ENCODE data around the gene CFAP46.

Gene CFAP46

GRCh38 chr10:132817701-132818211, 124.6 kb downstream of the CFAP46 start:
- DNase-seq = no peak

DNA sequence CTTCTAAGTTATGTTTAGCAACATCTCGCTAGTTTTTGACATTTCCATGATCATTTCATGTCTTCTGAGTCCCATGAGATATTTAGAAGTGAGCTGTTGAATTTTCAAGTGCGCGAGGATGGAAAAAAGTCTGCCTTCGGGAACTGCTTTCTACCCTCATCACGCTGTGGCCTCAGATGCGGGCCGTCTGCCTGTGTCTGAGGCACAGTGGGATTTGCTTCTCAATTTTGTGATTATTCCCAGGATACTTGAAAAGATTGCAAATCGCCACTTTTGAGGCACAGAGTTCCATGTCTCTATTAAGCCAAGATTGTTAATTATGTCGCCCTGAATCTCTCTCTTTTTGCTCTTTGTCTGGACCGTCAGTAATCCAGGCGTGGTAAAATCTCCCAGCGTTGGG, 125.7 kb downstream of the CFAP46 start:
- DNase-seq = no peak

GRCh38 chr10:132815168-132815857, 127.1 kb downstream of the CFAP46 start:
- DNase-seq = no peak

DNA sequence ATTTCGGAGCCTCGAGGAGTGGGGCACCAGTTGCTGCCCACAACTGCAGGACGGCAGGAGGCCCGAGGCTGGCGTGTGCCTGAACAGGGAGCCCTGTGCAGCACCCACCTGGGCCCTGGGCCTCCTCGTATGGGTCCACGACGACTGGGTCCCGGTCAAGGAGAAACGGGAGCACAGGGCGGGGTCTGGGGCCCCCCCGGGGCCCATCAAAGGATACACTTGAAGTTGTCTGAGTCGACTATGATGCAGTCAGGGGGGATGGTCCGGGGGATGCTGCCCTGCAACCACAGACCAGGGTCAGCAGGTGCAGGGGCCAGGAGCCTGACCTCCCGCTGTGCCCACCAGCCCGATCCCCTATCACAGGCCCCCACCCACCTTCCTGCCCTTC, 127.9 kb downstream of the CFAP46 start:
- DNase-seq = no peak

- no peak for DNase-seq
Observed at GRCh38 chr10:132813560-132814468, 128.6 kb downstream of the CFAP46 start.

- DNase-seq = no peak
Observed at GRCh38 chr10:132813001-132813401, 129.4 kb downstream of the CFAP46 start.

DNA sequence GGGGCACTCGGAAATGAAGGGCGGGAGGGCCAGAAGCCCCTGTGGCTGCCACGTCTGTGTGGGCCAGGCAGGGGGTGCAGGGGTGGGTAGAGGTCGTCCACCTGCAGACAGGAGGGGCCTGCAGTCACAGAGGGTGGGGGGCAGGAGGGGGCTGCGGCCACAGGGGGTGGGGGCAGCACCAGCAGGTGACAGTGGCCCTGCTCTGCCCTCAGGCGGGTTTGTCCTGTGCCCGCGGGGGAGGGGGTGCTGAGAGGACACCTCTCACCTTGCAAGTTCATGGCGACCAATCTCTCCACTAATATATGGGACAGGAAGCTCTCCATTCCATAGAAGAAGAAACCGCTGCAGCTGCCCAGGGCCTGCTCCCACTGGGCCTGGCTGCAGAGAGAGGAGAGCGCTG, 129.8 kb downstream of the CFAP46 start:
- DNase-seq = no peak

GRCh38 chr10:132811891-132812481, 130.4 kb downstream of the CFAP46 start:
- DNase-seq = no peak

- DNase-seq = no peak
Observed at GRCh38 chr10:132810807-132811700, 131.3 kb downstream of the CFAP46 start.

- no peak for DNase-seq
Observed at GRCh38 chr10:132810141-132810806, 132.1 kb downstream of the CFAP46 start.

- no peak for DNase-seq
Observed at GRCh38 chr10:132809232-132810140, 132.9 kb downstream of the CFAP46 start.

GRCh38 chr10:132808383-132809231, 133.8 kb downstream of the CFAP46 start:
- DNase-seq = no peak

DNA sequence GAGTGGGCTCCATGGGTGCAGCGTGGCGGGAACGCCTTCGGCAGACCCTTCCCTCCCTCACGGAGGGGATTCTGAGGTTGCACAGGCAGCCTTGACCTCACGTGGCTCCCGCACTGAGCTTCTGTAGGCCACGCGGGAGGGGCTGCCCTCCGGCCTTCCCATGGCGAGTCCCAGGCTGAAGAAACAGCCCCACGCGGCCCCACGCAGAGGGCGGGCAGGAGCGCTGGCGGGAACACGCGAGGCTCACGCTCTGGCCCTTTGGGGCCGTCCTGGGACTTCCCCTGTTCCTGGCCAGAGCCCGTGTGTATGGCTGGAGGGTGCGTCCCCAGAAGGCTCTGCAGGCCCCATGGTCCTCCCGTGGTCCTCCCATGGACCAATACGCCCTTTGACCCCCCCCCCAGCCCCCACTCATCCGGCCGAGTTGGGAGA, 134.7 kb downstream of the CFAP46 start:
- no peak for DNase-seq

DNA sequence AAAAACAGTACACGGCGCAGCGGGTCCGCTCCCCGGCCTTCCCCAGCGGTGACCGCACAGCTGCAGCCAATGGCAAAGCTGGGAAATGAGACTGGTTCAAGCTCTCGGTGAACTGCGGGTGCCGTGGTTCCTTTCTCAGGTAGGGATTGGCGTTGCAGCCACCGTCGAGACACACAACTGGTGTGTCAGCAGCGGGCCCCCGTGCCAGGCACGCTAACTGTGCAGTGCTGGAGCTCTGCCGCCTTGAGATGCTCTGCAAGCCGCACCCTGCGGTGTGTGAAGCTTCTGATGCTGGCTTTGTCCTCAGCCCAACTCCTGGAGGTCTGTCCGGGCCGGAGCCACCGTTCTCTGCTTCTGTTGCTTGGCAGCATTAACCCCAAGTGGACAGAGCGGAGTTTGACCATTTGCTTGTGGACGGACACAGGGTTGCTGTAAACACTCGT, 135.8 kb downstream of the CFAP46 start:
- no peak for DNase-seq

- DNase-seq = no peak
Observed at GRCh38 chr10:132806110-132806509, 136.3 kb downstream of the CFAP46 start.

DNA sequence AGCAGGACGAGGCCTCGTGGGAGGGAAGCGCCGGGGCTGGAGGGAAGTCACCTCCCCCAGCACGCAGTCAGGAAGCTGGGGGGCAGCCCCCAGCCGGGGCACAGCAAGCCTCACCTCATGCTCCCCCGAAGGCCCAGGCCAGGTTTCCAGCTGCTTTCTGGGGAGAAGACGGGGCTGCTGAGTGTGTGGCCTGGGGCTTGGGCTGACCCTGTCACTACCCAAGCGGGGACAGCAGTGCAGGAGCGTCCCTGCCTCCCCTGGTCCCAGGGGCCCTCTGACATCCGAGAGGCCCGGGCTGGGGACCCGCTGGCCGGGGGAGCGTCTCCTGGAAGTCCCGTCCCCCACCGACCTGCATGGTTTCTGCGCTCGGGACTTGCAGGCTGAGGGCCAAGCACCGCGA, 136.8 kb downstream of the CFAP46 start:
- DNase-seq = no peak

DNA sequence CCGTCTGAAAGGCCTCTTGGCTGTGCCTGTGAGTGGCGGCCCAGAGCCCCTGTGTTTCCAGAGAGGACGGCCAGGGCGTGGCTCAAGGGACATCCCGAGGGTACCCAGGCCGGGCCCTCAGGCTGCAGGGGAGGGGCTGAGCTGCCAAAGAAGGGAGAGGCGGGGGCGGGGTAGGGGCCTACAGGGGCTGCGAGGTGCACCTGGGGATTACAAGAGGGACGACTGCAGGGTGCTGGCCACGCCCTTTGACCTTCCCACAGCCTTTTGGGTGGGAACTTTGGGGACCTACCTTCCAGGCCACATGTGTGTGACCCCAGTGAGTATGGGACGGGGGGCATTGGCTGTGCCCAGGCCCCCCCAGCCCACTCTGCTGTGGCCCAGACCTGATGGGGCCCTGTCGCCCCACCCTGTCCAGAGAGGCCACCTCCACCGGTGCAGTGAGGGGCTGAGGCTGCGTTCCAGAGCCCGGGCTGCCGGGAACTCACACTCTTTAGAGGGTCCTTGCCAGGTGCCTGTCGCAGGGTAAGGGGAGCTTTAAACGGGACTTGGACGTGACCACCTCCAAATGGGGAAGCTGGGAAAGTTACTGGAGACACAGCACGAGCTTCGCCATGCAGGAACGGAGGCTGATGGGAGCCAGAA, 137.5 kb downstream of the CFAP46 start:
- no peak for DNase-seq

DNA sequence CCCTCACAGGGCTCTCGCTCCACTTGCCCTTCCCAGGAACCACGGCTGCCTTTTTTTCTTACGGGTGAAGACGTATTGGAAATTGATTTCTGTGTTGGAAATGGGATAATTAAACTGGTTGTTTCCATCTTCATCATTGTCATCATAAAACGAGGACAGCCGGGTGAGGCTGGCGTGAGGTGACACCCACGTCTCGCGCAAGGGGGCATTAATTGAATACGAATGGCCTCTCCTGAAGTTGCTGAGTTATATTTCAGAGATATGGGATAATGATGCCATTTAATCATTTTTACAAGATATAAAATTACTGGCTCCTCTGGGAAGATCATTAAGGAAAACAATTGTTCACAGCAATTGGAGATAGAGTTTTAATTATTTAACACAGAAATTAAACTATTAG, 138.1 kb downstream of the CFAP46 start:
- no peak for DNase-seq

Measured in NCI-H187 treated with DMSO at 0.1 percent for 48 hours (cell line).